GM18502 (cell line): ENCODE measurements around the gene PRR35.
A peak's percentile ranks its signal among the peaks of the same experiment; 100 is the strongest.

ENCODE experiments used
- ATAC-seq: cut with Tn5 transposase; IDR thresholded peaks from one replicate; pipeline ENCODE4 v1.9.1; 2021; ENCODE audit warnings: mild to moderate bottlenecking; ENCODE audit not compliant: unreplicated experiment, poor library complexity

PRR35 gene

DNA sequence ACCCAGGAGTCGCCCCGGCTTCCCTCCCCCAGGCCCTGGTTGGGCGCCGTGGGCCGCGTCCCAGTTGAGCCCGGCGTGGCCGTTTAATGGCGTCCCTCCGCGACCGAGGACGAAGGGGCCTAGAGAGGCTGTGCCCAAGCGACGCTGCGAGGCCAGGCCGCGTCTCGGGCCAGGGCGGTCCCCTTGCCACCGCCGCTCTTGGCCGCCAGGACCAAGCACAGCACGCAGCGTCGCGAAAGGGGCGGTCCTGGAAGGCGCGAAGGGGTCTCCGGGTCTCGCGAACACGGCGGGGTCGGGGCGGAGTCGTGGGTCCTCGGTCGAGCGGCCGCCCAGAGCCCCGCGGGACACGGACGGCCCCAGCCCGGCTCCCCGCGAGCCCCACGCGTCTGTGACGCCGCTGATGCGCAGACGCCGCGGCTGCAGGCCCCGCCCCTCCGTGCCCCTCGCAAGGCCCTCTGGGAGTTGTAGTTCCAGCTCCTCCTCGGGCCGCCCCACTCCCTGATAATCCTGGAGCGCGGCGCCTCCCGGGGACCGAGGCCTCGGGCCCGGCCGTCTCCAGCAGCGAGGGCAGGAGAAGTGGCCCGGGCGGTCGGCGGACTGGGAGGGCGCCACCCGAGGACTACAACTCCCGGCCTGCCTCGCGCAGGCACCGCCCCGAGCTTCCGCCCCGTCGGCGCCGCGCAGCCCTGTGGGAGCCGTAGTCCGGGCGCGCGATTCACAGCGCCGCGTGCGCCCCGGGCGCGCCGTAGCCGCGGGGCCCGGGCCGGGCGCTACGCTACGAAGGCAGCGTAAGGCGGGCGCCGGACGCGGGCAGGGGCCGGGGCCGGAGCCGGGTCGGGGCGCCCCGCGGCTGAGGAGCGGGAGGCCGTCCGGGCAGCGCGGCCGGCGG, 32.9 kb upstream of the PRR35 start, which contains the start of gene CAPN15:
Gene CAPN15 (plus strand): TSS at position 698 of the 889 bp plus-strand sequence. CDS start 19,127 bp downstream, outside the sequence.
- ATAC-seq: peak; percentile 70

DNA sequence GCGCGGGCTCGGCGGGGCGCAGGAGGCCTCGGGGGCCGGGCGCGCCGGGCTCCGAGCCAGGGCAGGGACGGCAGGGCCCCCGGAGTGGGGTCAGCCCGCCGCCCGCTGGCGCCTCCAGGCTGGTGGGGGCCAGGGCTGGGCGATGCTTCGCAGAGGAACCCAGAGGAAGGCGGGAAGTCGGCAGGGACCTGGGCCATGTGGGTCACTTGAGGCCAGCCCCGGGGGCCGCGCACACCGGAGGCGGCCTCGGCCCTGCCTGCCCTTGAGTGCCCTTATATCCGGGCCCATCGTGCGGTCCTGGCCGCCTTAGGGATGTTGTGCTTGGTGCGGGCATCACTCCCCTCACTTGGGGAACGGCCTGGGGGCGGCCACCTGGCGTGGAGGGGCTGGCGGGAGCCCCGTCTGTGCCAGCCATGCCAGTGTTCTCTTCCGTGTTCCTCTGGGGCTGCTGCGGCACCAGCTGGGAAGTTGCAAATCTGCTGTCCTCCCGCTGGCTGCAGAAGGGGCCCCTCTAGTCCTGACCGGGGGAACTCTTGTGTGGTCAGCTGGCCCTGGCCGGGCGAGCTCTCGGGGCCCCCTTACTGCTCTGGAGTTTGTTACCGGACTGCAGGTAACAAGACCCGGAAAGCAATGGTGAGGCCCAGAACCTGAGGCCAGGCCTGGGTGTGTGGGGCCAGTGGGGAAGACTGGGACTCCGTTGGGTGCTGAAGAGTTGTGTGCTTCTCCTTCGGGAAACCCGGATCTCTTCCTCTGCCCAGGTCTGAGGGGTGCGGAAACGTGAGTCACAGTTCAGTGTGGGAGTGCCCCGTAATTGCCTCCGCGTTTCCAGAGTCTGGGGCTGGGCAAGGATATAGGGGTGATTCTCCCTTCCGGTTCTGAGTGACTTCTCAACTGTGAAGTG, 31.8 kb upstream of the PRR35 start:
- ATAC-seq: peak; percentile 11

DNA sequence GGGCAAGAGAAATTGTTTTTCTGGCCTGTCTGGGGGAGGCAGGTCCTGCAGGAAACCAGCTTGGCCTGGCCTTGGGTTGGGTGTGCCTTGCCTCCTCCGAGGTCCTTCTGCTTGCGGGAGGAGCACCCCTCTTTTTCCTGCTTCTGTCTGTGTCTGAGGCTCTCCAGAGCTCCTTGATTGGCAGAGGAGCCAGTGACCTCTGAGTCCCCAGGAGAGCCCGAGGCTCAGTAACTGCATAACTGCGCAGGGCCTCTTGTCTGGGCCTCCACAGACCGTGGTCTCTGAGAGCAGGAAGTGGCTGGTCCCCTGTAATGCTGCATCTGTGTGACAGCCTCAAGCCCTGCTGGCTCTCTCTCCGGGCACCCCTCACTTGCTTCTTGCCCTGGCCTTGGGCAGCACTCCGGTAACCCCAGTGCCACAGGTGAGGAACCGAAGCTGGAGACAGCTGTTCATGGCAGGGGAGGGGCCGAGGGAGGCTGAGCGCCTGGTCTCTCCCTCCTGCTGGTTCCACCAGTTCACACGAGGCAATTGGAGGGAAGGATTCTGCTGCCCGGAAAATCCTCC, 31.1 kb upstream of the PRR35 start:
- ATAC-seq: no peak

DNA sequence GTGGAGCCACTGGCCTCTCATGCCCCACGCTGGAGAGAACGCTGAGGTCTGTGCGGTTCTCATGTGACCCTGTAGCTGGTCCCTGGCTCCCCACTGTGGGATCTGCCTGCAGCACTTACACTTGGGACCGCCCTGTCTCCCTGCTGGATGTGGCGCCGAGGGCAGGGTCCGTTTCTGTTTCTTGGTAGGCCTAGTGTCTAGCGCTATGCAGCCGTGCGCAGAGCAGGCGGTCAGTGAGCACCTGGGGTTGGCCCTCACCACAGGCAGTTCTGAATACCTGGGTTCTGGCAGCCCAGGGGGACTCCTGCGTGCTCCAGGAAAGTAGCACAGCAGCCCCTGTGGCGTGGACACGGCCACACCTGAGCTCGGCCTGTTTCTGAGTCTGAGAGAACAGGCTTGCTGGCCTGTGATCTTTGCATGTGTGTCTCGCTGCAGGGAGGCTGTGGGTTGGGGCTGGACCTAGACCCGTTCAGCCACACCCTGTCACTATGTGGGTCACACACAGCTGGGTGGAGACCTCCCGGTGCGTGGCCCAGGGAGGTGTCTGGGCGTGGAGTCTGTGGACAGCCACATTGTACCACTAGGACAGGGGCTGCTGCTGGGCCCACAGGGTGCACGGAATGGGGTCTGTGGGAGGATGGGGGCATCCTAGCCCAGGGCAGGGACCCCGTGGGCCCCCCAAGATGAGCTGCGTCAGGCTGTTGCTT, 29.9 kb upstream of the PRR35 start:
- ATAC-seq: no peak

DNA sequence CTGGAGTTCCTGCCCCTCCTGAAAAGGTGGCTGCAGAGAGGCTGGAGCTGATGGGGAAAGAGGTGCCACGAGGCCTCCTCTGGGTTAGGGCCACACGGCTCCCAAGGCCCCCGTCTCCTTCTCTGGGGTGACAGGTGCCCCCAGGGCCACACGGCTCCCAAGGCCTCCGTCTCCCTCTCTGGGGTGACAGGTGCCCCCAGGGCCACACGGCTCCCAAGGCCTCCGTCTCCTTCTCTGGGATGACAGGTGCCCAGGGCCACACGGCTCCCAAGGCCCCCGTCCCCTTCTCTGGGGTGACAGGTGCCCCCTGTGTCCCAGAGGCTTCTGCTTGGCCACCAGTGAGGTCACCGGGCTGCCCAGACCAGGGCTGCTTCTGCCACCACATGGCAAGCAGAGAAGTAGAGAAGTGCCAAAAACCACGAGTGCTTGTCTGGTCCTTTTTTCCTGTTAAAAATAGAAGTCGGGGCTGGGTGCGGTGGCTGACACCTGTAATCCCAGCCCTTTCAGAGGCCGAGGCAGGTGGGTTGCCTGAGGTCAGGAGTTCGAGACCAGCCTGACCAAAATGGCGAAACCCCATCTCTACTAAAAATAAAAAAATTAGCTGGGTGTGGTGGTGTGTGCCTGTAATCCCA, 28.6 kb upstream of the PRR35 start:
- no peak for ATAC-seq

DNA sequence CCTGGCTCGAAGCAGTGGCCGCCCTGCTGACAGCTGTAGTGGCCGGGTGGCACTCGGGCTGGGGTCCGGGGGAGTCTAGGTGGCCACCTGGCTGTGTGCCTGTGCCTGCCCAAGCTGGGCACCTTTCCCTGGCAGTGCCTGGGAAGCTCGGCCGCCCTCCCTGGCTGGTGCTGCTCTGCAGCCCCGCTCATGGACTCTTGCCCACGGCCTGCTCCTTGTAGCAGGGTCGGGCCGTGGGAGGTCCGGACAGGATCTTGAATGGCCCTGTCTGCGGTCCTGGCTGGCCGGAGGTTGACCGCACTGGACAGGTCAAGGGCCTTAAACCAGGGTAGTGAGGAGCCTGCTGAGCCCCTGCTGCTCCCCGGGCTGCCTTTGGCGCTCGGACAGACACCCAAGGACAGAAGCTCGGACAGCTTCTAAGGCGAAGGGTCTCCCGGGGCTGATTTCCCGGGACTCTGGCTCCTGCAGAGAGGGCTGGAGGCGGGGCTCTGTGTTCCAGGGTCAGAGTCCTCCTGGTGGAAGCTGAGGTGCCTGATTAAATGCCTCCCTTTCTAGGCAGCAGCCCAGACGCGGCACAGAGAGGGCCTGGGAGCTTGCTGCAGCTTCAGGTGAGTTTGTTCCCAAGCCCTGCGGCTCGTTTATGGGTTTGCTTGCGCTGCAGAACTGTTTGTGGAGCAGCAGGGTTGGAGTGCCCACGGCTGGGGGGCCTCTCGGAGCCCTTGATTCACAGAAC, 26.6 kb upstream of the PRR35 start:
- no peak for ATAC-seq

DNA sequence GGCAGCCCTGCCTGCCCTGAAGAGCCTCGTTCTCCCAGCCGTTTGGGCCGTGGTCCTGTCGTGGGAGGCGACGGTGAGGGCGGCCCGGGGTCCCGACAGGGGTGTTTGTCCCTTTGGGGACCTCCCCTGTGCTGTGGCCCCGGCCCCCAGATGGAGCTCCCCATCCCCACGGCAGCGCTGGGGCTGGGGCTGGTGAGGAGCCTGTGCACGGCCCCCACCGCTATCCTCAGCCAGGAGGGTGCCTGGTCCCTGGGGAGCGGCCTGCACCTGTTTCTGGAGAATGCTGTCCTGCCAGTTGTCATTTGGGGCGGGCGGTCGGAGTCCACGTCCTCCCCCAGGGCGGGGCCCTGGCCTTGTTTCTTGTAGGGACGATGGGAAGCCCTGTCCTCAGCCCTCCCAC, 26.1 kb upstream of the PRR35 start:
- no peak for ATAC-seq

DNA sequence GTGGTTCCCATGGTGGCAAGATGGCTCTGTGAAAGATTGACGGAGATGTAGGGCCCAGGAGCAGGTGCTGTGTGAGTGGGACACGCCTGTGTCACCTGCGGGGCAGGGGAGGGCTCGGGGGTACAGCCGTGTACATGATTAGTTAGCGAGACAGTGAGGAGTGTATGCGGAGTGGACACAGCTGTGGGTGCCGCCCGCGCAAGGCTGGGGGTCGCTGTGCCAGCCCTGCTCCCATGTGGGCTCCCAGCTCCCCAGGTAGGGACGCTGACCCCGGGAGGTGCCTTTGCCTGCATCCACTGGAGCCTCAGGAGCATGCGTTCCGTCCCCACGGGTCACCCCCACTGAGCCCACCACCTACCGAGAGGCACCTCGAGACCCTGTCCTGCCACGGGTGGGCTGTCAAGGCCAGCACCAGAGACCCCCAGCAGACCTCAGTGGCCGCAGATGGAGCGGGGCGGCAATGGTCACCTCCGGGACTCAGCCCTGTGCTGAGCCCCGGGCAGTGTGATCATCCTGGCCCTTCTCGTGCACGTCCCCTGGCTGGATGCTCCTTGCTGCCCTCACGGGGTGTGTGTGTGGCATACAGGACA, 25.2 kb upstream of the PRR35 start:
- no peak for ATAC-seq

DNA sequence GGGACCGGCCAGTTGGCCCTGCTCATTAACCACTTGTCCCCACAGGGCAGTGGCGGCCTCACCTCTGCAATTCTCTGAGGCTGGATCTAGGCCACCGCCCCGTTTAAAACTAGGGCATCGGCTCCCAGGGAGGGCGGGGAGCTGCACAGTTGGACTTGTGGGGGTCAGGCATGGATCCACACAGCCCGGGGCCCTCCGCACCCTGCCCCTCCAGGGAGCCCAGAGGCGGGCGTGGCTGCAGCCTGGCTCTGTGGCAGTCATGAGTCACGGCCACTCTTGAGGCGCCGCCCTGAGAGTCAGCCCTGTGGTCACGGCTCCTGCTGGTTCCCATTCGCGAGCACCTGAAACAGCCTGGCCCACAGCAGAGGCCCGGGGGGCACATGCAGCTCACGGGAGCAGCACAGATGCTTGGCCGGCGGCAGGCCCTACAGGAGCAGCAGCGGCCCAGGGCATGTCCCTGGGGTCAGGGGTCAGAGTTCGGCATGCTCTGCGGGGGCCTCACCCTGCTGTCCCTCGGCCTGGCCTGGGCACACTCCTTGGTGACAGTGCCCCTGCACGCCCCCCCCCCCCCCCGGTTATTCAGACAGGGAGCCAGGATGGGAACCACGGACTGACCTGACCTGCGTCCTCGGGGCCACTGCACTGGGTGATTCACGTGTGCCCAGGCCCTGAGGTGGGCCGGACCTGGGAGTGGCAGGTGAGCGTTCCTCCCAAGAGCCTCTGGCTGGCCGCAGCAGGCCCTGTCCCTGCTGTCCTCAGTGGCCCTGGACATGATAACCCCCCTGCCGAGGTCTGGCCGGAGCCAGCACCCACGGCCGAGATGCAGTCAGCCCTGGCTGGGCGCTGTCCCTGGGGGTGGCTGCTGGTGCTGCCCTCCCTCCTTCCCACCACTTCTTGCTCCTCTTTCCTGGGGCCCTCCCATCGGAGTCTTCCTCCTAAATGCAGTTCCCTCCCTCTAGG, 24.5 kb upstream of the PRR35 start:
- no peak for ATAC-seq

DNA sequence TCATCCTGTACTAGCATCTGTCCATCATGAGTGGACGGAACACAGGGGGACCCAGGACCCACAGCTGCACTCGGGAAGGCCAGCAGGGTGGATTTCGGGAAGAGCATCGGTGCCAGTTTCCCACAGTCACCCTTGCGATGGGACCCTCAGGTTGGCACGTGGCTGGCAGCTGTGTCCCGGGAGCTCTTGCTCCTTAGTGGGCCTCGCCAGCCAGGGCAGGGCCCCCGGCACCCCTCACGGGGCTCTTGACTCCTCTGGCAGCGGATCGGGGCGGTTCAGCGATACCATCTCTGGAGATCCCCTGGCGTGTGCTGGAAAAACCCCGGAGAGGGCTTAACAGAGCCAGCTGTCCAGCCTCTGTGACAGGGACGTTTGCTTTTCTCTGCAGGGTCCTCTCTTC, 23.4 kb upstream of the PRR35 start:
- ATAC-seq: no peak

DNA sequence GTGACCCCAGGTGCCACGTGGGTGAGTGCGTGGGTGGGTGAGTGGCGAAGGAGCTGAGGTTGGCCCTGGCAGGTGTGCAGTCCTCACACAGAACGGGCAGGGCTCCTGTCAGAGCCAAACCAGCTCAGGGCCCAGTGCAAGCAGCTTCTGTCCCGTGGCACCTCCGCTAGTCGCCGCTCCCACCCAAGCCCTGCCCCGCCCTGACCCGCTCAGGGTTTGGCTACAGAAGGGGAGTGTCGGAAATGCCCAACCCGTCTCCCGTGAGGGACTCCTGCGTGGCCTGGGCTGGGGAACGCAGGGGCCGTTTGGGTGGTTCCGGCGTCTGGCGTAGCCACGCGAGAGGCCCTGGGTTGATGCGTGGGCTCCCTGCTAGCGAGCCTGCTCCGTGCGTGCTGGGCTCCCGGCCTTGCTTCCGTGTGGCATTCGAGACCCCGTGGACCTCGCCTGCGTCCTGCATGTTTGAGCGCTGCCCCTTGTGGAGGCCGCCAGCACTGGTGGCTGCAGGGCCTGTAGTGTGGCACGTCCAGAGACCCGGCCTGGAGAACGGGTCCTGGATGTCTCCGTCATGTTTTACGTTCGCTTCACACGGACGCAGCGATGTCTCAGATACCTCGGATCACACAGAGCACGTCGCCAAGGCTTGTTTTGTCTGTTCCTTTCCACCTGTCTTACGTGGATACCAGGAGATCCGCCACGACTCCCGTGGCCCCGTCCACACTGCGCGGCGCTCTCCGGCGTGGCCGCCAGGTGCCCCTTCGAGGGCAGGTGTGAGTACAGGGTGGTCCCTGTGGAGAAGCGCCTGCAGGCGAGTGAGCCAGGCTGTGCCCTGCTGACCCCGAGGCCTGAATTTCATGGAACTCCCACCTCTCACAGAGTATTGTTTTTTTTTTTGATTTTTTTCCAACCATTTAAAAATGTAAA, 22.5 kb upstream of the PRR35 start:
- no peak for ATAC-seq

DNA sequence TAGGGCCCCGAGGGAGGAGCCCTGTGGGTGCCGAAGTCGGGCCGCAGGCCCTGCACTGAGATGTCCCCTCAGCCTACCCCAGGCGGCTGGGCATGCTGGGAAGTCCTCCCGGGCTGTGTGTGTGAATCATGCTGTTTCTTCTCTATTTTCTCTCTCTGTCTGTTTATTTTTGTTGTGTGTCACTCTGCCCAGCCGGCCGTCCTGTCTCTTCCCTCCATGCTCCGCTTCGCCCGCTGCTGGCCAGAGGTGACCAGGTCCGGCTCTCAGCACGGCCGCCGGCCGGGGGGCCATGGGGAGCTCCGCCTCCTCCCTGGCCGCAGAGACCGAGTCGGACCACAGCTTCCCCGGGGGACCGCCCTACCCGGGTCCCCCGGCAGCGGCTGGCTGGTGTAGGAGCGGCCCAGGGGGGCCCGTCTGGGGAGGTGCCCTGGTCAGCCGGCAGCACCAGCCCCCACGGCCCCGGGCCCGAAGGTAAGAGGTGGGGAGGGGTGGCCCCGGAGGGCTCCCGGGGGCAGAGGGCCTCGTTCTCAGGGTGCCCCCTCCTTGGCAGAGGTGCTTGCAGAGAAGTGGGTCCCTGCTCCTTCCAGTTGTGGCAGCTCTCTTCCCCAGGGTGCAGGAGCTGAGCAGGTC, 20.2 kb upstream of the PRR35 start:
- no peak for ATAC-seq

DNA sequence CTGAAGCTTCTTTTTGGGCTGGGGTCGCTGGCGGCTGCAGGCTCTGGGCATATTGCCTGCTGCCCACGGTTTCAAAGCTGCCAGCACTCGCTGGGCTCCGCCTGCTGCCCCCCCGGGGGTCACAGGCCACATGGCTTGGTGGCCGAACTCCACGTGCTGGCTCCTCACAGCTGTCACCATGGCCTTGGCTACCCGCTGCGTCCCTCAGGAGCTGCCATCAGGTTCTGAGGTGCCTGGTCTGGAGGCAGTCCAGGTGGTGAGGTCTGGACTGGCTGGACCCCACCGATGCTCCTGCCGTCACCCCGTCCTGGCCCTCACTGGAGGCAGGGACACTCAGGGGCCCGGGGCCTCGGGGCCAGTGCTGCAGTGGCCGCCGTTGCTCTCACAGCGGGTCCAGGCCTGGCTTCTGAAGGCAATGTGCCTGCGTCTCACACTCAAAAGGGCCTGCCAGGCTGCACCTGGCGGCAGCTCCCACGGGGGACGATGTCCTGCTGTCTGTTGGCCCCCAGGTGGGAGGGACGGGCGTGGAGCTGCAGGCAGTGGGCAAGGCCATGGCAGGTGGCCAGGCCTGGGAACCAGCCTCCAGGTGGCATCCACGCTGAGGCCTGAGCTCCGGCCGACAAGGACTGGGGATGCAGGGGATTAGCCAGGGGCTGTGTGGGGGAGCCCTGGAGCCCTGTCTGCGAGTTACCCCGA, 19.4 kb upstream of the PRR35 start:
- no peak for ATAC-seq

DNA sequence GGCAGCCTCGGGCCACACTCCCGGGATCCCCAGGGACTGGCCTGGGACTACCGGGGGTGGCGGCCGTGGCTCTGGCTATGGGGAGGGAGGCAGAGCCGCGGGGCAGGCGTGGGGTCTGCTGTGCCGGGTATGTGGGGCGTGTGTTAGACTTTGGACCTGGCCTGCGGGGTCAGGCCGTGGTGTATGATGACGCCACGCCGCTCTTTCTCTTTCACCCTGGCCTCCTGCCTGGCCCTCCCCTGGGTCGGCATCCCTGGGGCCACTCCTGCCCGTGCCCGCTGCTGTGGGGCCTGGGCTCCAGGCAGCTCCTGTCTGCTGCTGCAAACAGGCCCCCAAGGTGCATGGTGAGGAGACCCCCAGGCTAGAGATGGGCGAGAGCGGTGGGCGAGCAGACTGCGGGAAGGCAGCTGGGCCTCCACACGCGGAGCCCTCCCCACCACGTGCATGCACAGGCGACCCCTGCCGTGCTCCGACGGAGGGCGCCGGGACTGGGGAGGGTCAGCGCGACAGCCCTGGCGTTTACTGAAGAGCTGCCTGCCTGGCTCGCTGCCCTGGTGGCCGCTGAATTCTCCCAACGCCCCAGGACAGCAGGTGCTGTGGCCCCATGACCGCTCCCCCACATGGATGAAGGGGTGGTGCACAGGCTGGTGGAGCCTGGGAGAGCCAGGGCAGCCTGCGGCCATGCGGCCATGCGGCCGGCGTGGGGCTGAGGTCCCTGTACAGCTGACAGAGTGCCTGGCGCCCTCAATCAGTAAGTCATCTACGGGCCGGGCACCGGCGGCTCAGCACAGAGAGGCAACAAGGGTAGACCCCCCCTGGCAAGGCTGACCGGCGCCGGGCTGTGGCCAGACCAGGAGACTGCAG, 16.7 kb upstream of the PRR35 start:
- ATAC-seq: no peak

DNA sequence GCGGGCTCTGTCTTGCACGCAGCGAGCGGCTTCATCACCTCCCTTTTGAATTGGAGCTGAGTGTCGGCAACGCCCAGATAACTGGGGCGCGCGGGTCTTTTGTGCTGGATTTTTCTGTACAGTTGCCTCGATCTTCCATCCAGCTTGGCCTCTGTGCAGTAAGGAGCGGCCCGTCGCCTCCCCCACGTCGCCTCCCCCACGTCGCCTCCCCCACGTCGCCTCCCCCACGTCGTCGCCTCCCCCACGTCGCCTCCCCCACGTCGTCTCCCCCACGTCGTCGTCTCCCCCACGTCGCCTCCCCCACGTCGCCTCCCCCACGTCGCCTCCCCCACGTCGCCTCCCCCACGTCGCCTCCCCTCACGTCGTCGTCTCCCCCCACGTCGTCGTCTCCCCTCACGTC, 15.7 kb upstream of the PRR35 start:
- ATAC-seq: no peak
